NCI-H1105 (cell line): ENCODE results near the gene SUMO4.
"Not testable (repeated sequence)": the region's sequence is repeated elsewhere in the genome, so short reads cannot be mapped to it uniquely, and the experiment has no call there.

ENCODE experiments used
- DNase-seq: peaks from one replicate; lab custom pipeline; 2025; lab: John Stamatoyannopoulos, UW

The SUMO4 gene

DNA sequence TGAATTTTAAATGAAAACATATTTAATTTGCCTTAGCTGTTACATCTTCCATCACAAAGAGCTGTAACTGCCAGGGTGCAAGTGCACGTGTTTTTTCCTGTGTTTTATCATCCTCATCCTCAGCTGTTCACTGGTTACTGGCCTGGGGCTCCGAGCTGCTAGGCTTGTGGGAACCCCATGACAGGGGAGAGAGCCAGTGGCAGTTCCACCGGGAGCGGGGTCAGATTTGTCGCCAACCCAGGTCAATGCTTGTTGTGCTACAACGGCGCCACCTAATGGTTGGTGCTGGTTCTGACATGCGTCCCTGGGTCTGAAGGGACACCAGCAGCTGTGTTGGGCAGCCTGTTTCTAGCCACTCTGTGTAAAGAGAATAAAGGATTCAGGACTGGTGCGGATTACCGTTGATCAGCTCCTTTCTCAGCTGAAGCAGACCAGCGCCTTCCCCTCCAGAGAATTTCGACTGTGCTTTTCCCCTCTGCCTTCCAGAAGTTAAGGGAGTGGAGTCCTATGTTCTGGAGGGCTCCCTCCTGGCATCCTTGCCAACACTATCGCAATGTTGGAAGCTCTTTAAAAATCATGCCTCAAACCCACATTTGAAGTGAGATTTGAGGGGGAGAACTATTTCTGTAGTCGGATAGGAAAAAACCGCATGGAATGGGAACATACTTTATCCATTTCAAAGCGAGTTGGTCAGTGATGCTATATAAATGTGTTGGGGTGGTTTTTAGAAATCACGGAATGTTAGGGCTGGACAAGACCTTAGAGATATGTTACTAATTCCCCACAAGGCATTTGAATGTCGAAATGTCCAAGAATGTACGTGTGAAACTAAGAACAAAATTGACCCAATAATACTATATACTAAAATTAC is 32.1 kb downstream of the SUMO4 start:
- peak; percentile 83 for DNase-seq

DNA sequence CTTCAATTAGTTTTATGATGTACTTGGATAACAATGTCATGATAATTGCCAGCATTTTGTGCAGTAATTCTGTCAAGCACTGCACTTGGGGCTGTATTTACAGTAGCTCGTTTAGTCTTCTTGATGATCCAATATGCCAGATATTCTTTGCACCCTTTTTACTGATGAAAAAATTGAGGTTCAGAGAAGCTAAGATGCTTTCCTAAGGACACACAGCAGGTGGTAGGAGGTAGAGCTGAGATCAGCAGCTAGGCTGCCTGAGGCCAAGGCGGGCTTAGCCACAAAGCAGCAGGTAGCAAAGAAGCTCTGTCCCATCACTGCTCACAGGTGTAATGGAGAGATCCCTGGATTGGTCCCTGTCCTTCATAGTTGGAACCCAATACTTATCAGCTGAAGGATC is 33.3 kb downstream of the SUMO4 start:
- DNase-seq, result no peak

DNA sequence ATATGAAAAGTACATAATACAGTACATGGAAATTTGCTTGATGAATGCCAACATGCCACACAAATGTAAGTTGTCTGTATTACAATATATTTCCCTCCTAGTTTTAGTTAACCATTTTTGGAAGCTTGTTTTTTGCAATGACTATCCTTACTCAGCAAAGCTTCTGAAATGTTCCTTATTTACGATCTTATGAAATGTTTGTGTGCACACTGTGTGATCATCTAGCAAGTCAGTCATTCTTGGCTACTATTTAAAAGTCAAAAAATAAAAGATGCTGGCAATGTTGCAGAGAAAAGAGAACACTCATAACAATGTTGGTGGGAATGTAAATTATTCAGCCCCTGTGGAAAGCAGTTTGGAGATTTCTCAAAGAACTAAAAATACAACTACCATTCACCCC is 33.8 kb downstream of the SUMO4 start:
- no peak for DNase-seq

- no peak for DNase-seq
Measured at GRCh38 chr6:149435919-149436586, 36.0 kb downstream of the SUMO4 start.

DNA sequence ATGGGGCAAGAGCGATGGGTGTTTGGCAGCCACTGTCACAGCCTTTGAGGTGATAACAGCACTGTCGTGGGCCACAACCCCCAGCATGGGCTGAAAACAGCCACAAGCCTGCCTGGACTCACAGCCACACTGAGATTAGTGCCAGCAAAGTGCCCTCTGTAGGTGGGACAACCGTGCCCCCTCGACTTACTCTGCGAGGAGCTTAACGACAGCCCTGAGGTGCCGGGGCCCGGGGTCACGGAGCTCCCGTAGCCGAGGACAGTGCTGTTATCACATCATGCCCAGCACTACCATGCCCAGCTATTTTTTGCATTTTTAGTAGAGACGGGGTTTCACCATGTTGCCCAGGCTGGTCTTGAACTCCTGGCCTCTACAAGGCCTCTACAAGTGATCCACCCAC is 36.6 kb downstream of the SUMO4 start:
- DNase-seq, result no peak

DNA sequence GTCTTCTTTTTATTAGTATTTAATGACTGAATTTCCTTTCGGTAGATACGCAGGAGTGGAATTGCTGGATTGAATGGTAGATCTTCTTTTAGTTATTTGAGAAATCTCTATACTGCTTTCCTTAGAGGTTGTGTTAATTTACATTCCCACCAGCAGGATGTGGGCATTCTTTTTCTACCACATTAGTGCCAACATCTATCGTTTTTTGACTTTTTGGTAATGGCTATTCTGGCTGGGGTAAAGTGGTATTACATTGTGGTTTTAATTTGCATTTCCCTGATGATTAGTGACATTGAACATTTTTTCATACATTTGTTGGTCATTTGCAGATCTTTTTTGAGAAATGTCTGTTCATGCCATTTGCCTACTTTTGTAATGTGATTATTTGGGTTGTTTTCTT is 37.1 kb downstream of the SUMO4 start:
- DNase-seq, result no peak

- no peak for DNase-seq
Measured at GRCh38 chr6:149438855-149439254, 38.8 kb downstream of the SUMO4 start.

DNA sequence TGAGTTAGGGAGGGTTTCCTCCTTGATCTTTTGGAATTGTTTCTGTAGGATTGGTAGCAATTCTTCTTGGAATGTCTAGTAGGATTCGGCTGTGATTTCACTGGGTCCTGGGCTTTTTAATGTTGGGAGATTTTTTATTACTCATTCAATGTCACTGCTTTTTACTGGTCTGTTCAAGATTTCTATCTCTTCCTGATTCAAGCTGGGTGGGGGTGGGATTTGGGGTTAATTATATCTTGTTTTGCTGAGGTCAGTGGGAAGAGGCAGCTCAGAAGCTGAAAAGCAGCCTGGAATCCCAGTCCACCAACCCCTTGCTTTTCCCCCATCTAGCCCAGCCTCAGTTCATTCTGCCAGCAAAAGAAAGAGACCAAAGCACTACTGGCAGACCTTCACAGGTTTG is 39.6 kb downstream of the SUMO4 start:
- no peak for DNase-seq

DNA sequence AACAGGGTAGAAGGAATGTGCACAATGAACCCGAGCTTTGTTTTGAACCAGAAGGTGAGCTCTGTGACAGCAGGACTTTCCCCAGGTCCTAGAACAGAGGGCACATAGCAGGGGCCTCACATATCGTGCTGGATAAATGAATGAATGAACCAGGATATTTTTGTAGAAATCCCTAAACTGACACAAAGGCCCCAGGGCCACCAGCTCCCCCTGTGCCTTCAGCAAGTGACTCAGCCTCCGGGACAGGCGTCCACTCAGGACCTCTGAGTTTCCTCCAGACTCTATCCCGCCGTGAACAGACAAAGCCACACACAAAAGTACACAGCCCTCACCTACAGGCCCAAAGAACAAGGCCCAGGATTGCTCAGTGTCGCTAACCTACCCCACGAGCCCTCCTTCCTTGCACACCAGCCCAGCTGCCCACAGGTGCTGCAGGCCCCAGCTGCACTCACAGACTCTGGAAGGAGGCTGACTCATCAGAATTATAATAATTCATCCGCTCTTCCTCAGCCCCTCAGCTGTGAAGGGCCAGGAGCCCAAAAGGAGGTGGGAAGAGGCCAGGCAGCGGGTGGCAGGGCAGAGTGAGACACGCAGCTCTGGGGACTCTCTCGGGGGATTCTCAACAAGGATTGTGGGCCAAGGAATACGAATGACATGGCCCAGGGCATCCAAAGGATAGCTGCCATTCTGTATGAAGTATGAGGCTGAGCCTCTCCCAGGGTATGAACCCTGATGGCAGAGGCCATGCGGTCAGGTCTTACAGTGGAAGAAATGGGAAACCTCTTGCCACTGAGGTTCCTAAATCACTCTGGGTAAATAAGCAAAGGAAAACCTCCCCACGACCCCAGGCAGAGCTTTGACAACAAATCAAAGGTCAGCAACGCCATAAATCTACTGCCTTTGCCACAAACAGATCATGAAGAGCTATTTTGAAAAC is 40.9 kb downstream of the SUMO4 start:
- DNase-seq, result no peak

GRCh38 chr6:149441740-149442139 is 41.7 kb downstream of the SUMO4 start:
- DNase-seq, result no peak

DNA sequence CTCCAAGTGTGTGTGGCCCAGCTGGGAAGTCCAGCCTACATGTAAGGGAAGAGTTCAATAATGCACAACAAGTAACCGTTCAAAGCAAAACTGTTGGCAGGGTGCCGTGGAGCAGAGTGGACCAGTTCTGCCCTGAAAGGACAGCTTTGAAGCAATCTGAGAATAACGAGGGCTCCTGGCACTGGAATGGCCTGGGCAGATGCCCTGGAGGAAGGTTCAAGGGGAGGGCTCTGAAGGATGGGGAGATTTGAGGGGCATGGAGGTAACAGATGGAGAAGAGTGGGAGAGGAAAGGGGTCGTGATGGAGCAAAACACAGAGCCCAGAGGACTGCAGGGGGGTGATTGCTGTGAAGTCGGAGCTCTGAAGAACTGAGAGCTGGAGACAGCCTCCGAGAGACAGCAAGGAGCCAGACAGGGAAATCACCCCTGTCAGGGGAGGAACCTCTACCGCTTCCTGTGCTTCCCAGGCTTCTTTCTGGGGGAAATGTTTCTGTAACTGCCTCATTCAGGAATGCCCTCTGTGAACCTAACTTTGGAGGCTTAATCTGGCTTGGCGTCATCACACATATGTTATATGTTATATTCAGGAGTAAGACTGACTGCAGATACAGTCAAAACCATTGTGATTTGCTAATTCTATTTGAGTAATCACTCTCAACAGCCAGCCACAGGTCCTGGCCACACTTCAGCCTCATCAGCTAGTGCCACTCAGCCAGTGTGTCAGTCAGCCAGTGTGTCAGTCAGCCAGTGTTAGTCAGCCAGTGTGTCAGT is 43.5 kb downstream of the SUMO4 start:
- no peak for DNase-seq

- not testable (repeated sequence) for DNase-seq
Measured at GRCh38 chr6:149444360-149445094, 44.5 kb downstream of the SUMO4 start.

- no peak for DNase-seq
Measured at GRCh38 chr6:149445095-149445466, 45.0 kb downstream of the SUMO4 start.

DNA sequence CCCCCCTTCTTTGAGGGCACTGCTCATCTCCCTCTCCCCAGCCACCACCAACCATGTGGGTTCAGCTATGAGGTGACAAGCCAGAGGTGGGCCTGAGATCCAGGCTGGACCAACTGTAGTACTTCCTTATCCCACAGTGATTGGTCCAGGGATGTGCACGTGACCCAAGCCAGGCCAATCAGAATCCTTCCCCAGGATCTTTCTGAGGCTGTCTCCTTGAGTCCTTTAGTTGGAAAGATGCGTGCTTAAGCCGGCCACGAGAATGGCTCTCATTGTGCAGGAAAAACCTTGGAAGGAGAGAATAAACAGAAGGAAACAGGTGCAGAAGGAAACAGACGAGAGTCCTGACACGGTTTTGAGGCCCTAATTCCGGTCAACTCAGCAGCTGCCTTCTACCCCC is 45.5 kb downstream of the SUMO4 start:
- DNase-seq, result no peak

- DNase-seq, result no peak
Measured at GRCh38 chr6:149446791-149447376, 46.8 kb downstream of the SUMO4 start.

DNA sequence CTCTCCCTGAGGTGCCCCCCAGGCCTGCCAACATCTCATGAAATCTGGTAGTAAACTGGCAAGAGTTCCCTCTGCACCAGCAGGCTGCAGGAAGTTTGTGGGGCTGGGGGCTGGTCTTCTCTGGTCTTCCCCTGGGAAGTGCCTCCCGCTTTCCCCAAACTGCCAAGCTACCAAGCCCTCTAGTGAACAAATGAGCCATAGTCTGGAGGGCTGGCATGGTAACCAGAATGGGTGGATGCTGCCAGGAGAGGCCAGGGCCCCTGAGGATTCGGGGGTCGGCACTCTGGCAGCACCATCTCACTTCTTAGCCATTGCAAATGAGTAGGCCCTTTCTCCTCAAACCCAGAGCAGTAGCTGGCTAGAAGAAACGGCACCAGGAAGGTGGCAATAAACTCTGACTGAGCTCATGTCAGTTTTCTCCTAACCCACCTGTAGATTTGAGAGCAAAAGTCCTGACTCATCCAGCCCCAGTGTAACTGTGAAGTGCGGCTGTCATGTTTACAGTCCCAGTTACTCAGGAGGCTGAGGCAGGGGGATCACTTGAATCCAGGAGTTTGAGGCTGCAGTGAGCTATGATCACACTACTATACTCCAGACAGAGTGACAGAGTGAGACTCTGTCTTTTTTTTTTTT is 48.9 kb downstream of the SUMO4 start:
- DNase-seq, result no peak

DNA sequence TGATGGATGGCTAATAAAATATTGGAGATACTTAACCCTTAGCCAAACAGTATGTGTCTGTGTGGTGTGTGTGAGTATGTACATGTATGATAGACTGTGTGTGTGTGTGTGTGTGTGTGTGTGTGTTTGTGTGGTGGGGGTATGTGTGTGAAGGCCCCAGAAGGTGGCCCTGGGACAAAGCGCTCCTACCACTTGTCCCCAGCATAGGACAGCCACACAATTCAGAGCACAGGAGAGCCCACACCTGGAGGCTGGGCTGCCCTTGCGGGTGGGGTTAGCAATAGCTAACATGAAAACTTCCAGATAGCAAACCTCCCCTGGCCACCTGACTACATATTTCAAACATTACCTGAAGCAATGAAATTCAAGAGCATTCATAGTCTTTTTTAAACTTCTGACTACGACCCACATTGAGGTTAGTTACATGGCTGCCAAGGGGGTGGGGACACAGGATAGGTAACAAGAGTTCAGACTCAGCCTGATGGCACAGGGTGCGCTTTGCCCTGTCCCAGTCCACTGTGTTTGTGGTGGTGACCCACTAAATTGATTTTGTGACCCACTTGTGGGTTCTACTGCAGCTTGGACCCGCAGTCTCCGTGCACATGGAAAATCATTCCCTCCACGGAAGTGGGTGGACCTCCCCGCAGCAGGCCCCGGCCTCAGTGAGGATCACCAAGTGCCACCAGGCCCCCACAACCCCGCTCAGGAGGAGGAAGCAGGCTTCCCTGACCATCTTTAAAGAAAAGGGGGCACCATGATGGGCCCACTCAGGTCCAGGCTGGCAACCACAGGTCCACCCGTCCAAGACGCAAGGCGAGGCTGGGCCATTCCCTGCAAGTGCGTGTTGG is 50.0 kb downstream of the SUMO4 start:
- no peak for DNase-seq
